DMS53 treated with DMSO at 0.1 percent for 48 hours (cell line): ENCODE measurements around the gene CCNG1.

Experiments used
- DNase-seq: peaks from one replicate; lab custom pipeline; 2025; ENCODE audit not compliant: unreplicated experiment; lab: John Stamatoyannopoulos, UW

CCNG1 gene

GRCh38 chr5:163489055-163489744, 51.8 kb downstream of the CCNG1 start:
- DNase-seq: no peak

GRCh38 chr5:163489745-163490075, 52.3 kb downstream of the CCNG1 start:
- DNase-seq: no peak
